ENCODE data around the gene ZNF14. TPM values are rescaled to one million over a fixed set of nuclear protein-coding genes. Genes with fewer than 3 reads are reported as not detected.

ZNF14 gene
- total and polyA plus RNA-seq, 2 of the 13 experiments (the other 11 are each of a cell fraction or from before 2014, with no cell fraction given) = 1.9 to 6.2 TPM

- TF ChIP-seq MTA3 (CRISPR knock-in tag; IDR thresholded peaks at IDR 0.05) (no peak), ZNF773 (CRISPR knock-in tag; IDR thresholded peaks at IDR 0.05; ENCODE audit: borderline replicate concordance) (no peak), ZBTB49 (CRISPR knock-in tag; IDR thresholded peaks at IDR 0.05; ENCODE audit: borderline replicate concordance) (no peak), ZNF567 (CRISPR knock-in tag; IDR thresholded peaks at IDR 0.05; ENCODE audit: borderline replicate concordance) (no peak), ARID2 (CRISPR knock-in tag; IDR thresholded peaks at IDR 0.05; ENCODE audit: borderline replicate concordance) (no peak), GABPA (IDR thresholded peaks at IDR 0.05; ENCODE audit: low read depth, low read length) (peak; percentile 71), GABPA (CRISPR knock-in tag; IDR thresholded peaks at IDR 0.05; ENCODE audit: low read depth) (peak; percentile 77), PAX8 (CRISPR knock-in tag; IDR thresholded peaks at IDR 0.05; ENCODE audit: borderline replicate concordance) (no peak), HHEX (CRISPR knock-in tag; IDR thresholded peaks at IDR 0.05) (no peak), ZNF530 (CRISPR knock-in tag; IDR thresholded peaks at IDR 0.05; ENCODE audit: low read depth) (no peak), ATF7 (IDR thresholded peaks at IDR 0.05) (no peak), ATF7 (CRISPR knock-in tag; IDR thresholded peaks at IDR 0.05) (no peak; the same call in 1 of the 2 replicates), ZNF687 (CRISPR knock-in tag; IDR thresholded peaks at IDR 0.05) (peak; percentile 70), ZNF513 (CRISPR knock-in tag; conservative IDR thresholded peaks at IDR 0.05) (no peak), ZNF800 (CRISPR knock-in tag; IDR thresholded peaks at IDR 0.05) (no peak), HOXA5 (CRISPR knock-in tag; IDR thresholded peaks at IDR 0.05) (no peak), FOXP1 (IDR thresholded peaks at IDR 0.05) (no peak), FOXP1 (CRISPR knock-in tag; IDR thresholded peaks at IDR 0.05) (peak; percentile 50; the same call in 1 of the 2 replicates), TGIF2 (CRISPR knock-in tag; IDR thresholded peaks at IDR 0.05) (peak; percentile 81), ZNF367 (CRISPR knock-in tag; IDR thresholded peaks at IDR 0.05; ENCODE audit: borderline replicate concordance) (0 out of 2 replicates have a peak, but pooled peaks have one; percentile 42), NFE2L2 (IDR thresholded peaks at IDR 0.05; ENCODE audit: low read length) (no peak)
Observed at GRCh38 chr19:19668230-19669012, 64.5 kb downstream of the ZNF14 start, which contains the start of gene ZNF101 (continued).
